Activated CD4-positive, CD25-positive, alpha-beta regulatory T cell treated with anti-CD3 and anti-CD28 coated beads, Interleukin-2, amount 50 U/mL, for 16 hours (primary cell): Measurements from ENCODE around the gene ARID5A.

Source experiments
- DNase-seq: peaks from one replicate; pipeline ENCODE4 v3.0.0-alpha.2; 2020; ENCODE audit warnings: low read depth, low spot score

The ARID5A gene

GRCh38 chr2:96528006-96528699, 8.4 kb upstream of the ARID5A start:
- peak; percentile 42 for DNase-seq

- DNase-seq: no peak
Observed at GRCh38 chr2:96528700-96529375, 7.7 kb upstream of the ARID5A start.

GRCh38 chr2:96529376-96530143, 7.0 kb upstream of the ARID5A start:
- no peak for DNase-seq

GRCh38 chr2:96530144-96530430, 6.5 kb upstream of the ARID5A start:
- DNase-seq: no peak

- no peak for DNase-seq
Observed at GRCh38 chr2:96530474-96531357, 5.8 kb upstream of the ARID5A start.

GRCh38 chr2:96531366-96531765, 5.2 kb upstream of the ARID5A start:
- no peak for DNase-seq

- peak; percentile 71 for DNase-seq
Observed at GRCh38 chr2:96531872-96532505, 4.6 kb upstream of the ARID5A start.

GRCh38 chr2:96532641-96533291, 3.8 kb upstream of the ARID5A start:
- no peak for DNase-seq

- DNase-seq: no peak
Observed at GRCh38 chr2:96533292-96534073, 3.1 kb upstream of the ARID5A start.

- no peak for DNase-seq
Observed at GRCh38 chr2:96534141-96534540, 2.4 kb upstream of the ARID5A start.

- DNase-seq: no peak
Observed at GRCh38 chr2:96534701-96535181, 1.8 kb upstream of the ARID5A start.

GRCh38 chr2:96535331-96535730, 1.2 kb upstream of the ARID5A start:
- DNase-seq: no peak

GRCh38 chr2:96537066-96537733, 648 bp downstream of the ARID5A start:
- DNase-seq: peak; percentile 84

GRCh38 chr2:96537734-96538486, 1.4 kb downstream of the ARID5A start:
- no peak for DNase-seq

- peak; percentile 76 for DNase-seq
Observed at GRCh38 chr2:96538487-96539214, 2.1 kb downstream of the ARID5A start.

GRCh38 chr2:96539215-96539920, 2.8 kb downstream of the ARID5A start:
- DNase-seq: no peak

GRCh38 chr2:96540136-96540535, 3.6 kb downstream of the ARID5A start:
- no peak for DNase-seq
